Gastroesophageal sphincter (tissue), 4 donors: ENCODE results near the gene LDB2. TPM values are rescaled to one million over a fixed set of nuclear protein-coding genes. Genes with fewer than 3 reads are reported as not detected.

Experiments
- ATAC-seq: fragments of 150-250 bp; one replicate; pipeline ENCODE4 v1.9.1; 2016; ENCODE audit warnings: mild to moderate bottlenecking, moderate library complexity
- H3K27ac ChIP-seq, 4 donors: fragments of 200-600 bp; sonication (generic) in 3 of 4; 1 replicate in 3 of 4; 2 replicates in 1 of 4; pipeline ENCODE4 v1.5.1; 2016 to 2019
- H3K27me3 ChIP-seq: fragments of 200-600 bp; sonication (generic); one replicate; pipeline ENCODE4 v1.5.1; 2019
- H3K36me3 ChIP-seq, 2 donors: fragments of 200-600 bp; sonication (generic); one replicate each; pipeline ENCODE4 v1.5.1; 2019; ENCODE audit warnings: control low read depth in 1 of 2
- H3K4me1 ChIP-seq, 3 donors: fragments of 200-600 bp; sonication (generic); 1 replicate in 2 of 3; 2 replicates in 1 of 3; pipeline ENCODE4 v1.5.1; 2016 to 2019; ENCODE audit warnings: control low read depth in 2 of 3
- H3K4me3 ChIP-seq, 2 donors: fragments of 200-600 bp; sonication (generic); one replicate each; pipeline ENCODE4 v1.5.1; 2019; ENCODE audit warnings: mild to moderate bottlenecking in 1 of 2, moderate library complexity in 1 of 2
- H3K9me3 ChIP-seq, 3 donors: fragments of 200-600 bp; sonication (generic); one replicate each; pipeline ENCODE4 v1.5.1; 2017 to 2019; ENCODE audit warnings: control low read depth in 2 of 3
- CTCF ChIP-seq, 4 experiments: fragments of 200-600 bp in 2 of 4; fragments of 450-650 bp in 2 of 4; sonication (generic) in 1 of 4; IDR thresholded peaks; one replicate each; pipeline ENCODE4 v1.5.1; 2017 to 2019; ENCODE audit warnings: antibody characterized with exemption in 4 of 4, mild to moderate bottlenecking in 2 of 4, moderate library complexity in 2 of 4
- EP300 ChIP-seq: sonication (generic); formaldehyde crosslinking; IDR thresholded peaks from one replicate; pipeline ENCODE4 v1.6.1; 2017; ENCODE audit warnings: antibody characterized with exemption, mild to moderate bottlenecking
- POLR2A ChIP-seq, 2 donors: fragments of 450-650 bp; IDR thresholded peaks; one replicate each; pipeline ENCODE4 v1.6.1; 2017; ENCODE audit warnings: antibody characterized with exemption in 2 of 2, mild to moderate bottlenecking in 2 of 2, moderate library complexity in 1 of 2
- POLR2AphosphoS5 ChIP-seq: sonication (generic); formaldehyde crosslinking; IDR thresholded peaks from one replicate; pipeline ENCODE4 v1.6.1; 2017; ENCODE audit warnings: antibody characterized with exemption
- WGBS, 2 donors: methylation state at CpG; one replicate each; pipeline ENCODE4 v1.1.5; 2018; ENCODE audit warnings: low coverage in 1 of 2; 5-methylcytosine and 5-hydroxymethylcytosine counted together
- total RNA-seq, 4 donors: library from RNA; depleted of rRNA; stranded (reverse); fragments of >200 nt; gene quantifications; one replicate each; pipeline ENCODE4 v1.1.0, GENCODE V29; 2016

LDB2 gene
- total RNA-seq, 4 donors from 2014 or later: 23.6 to 29.6 (median 28.3) TPM

DNA sequence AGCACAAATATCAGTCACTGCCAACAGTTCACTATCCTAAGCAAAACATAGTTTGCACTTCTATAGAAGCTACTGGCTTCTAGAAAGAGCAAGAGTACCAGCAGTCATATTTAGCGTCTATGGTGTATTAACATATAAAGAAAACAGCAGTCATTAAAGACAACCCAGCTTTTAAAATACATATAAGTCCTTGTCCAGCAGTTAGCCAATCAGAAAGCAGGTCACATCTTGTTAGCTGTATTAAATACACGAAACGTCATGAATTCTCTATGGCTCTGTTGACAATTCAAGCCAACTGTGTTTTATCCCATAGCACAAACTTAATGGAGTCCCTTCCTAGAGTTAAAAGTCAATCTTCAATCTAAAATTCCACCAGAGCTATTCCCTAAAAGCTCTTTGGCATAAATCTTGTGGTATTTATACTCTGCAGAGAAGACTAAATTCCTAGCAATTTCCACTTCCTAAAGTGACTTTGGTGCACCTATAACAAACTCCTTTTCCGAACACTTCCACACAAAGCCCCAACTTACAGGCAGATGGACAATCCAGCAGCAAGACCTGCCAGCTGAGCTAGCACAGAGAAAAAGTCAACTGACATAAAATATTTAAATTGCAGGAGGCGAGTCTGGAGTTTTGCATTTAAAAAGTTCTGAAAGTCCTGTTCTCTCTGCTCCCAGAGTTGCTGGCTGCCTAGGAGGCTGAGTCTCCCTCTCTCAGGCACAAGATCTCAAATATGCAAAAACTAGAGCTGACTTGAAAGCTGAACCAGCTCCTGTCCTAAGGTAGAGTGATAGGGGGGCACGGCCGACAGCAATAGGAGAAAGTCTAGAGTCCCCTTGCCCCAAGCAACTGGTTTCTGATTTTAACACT is 1.3 kb downstream of the LDB2 start:
- H3K9me3 ChIP-seq: no peaks in the 10 kb centered on the region
- ATAC-seq: no peak
- peak overlapping the region; percentile 44 to 53 for H3K4me3 ChIP-seq
- peaks cover 0 to 33% (median 0%) of the 10 kb centered on the region in 3 donors for H3K4me1 ChIP-seq
- no peaks in the 10 kb centered on the region for H3K27me3 ChIP-seq
- H3K36me3 ChIP-seq: no peaks in the 10 kb centered on the region
- TF ChIP-seq POLR2AphosphoS5 (no peak), EP300 (no peak), CTCF (IDR thresholded peaks at IDR 0.05) (no peak), POLR2A (IDR thresholded peaks at IDR 0.05) (no peak)
- 6 to 21% methylated on average over 4 to 7 of the region's 7 CpGs for WGBS, 2 donors
- H3K27ac ChIP-seq: peak overlapping the region in 3 of 4 donors; percentile 44 to 77 (median 69)

GRCh38 chr4:16894406-16894805 is 4.0 kb downstream of the LDB2 start:
- H3K4me3 ChIP-seq: no peak overlapping the region
- no peak for ATAC-seq

DNA sequence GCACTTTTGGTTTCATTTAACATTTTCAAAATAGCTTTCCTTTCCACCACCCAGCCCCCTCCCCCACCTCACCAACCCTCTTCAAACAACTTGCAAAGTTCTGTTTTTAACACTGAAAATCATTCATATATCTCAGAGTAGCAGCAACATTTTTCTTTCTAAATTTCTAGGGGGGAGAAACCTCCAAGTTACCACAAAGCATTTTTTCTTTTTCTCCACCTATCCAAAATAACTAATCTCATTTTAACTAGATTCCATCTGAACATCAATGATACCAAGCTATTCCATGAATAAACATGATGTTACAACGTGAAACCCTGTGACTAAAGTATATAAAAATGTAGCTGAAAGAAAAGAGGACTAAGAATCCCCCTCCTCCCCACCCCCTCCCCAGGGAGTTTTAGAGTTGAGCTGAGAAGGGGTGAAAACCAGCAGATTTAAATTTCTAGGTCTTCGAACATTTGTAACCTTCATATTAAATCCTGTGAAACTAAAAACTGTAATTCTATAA is 5.2 kb downstream of the LDB2 start:
- WGBS, 2 donors: 19 to 33% methylated on average over 2 of the region's 2 CpGs
- Histone ChIP-seq H3K9me3 (no peaks in the 10 kb centered on the region), H3K4me1 (peaks cover 0 to 17% (median 0%) of the 10 kb centered on the region in 3 donors), H3K4me3 (peak overlapping the region in 1 of 2 donors; percentile 27), H3K27ac (peak overlapping the region in 2 of 4 donors; percentile 23 to 28), H3K36me3 (no peaks in the 10 kb centered on the region), H3K27me3 (no peaks in the 10 kb centered on the region)
- ATAC-seq: no peak
- TF ChIP-seq POLR2AphosphoS5: no peak
- no peak for TF ChIP-seq CTCF (IDR thresholded peaks at IDR 0.05)
- TF ChIP-seq POLR2A (IDR thresholded peaks at IDR 0.05): no peak
- no peak for TF ChIP-seq EP300

More at GRCh38 chr4:16894406-16894805, 4.0 kb downstream of the LDB2 start:
- Histone ChIP-seq H3K9me3 (no peaks in the 10 kb centered on the region), H3K4me1 (peaks cover 0 to 23% (median 0%) of the 10 kb centered on the region in 3 donors), H3K36me3 (no peaks in the 10 kb centered on the region), H3K27me3 (no peaks in the 10 kb centered on the region), H3K27ac (peak overlapping the region in 2 of 4 donors; percentile 35 to 50)
- WGBS, 2 donors: 89% methylated on average over 1 of the region's 1 CpG; no CpG with 5 or more reads in 1 of the 2 donors
- no peak for TF ChIP-seq POLR2AphosphoS5
- TF ChIP-seq POLR2A (IDR thresholded peaks at IDR 0.05): no peak
- no peak for TF ChIP-seq EP300
- no peak for TF ChIP-seq CTCF (IDR thresholded peaks at IDR 0.05)

- no peak for ATAC-seq
- H3K4me3 ChIP-seq: no peak overlapping the region
- no peak for TF ChIP-seq EP300
- no peak for TF ChIP-seq CTCF (IDR thresholded peaks at IDR 0.05)
- TF ChIP-seq POLR2AphosphoS5: no peak
- TF ChIP-seq POLR2A (IDR thresholded peaks at IDR 0.05): no peak
- peak overlapping the region in 1 of 4 donors; percentile 20 for H3K27ac ChIP-seq
- no peaks in the 10 kb centered on the region for H3K27me3 ChIP-seq
- no peaks in the 10 kb centered on the region for H3K36me3 ChIP-seq
- no peaks in the 10 kb centered on the region for H3K4me1 ChIP-seq
- H3K9me3 ChIP-seq: no peaks in the 10 kb centered on the region
- WGBS, 2 donors: 85% methylated on average over 2 of the region's 2 CpGs; no CpG with 5 or more reads in 1 of the 2 donors
These were observed 7.8 kb downstream of the LDB2 start for GRCh38 chr4:16890651-16891050.
